ENCODE data around the gene LMTK2.

The LMTK2 gene

GRCh38 chr7:98240961-98241673 lies 134.5 kb downstream of the LMTK2 start:
- no peak for DNase-seq

DNA sequence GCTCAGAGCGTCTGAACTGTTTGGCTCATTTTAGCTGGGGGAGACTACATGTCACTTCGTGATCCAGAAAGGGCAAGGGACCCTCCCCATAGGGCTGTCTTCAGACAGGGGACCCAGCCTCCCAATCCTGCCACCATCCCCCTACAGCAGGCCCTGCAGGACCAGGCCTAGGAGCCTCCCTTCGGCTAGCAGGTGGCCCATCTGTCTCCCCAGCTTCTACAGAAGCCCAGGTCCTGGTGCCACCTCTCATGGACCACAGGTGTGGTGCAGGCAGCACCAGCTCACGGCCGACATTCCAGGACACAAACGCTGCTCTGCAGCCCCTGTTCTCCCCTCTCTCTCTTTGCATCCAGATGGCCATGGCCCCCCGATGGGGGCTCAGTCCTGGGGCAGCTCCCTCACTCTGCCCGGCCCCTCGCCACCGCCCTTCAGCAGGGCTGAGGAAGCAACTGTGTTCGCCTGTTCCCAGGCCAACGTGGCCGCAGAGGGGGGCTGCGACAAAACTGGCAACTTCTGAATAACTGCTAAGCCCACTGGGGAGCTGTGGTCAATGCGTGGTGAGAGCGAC lies 135.1 kb downstream of the LMTK2 start:
- no peak for DNase-seq

DNA sequence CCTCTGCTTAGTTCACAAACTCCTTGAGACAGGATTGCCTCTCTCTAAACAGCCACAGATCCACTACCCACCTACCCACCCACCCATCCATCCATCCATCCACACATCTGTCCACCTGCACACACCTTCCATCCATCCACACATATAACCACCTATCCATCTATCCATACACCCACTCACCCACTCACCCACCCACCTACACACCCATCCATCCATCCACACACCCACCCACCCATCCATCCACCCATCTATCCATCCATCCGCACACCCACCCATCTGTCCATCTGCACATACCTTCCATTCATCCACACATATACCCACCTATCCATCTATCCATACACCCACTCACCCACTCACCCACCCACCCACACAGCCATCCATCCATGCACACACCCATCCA lies 135.7 kb downstream of the LMTK2 start:
- no peak for DNase-seq

GRCh38 chr7:98242934-98243333 lies 136.3 kb downstream of the LMTK2 start:
- no peak for DNase-seq

DNA sequence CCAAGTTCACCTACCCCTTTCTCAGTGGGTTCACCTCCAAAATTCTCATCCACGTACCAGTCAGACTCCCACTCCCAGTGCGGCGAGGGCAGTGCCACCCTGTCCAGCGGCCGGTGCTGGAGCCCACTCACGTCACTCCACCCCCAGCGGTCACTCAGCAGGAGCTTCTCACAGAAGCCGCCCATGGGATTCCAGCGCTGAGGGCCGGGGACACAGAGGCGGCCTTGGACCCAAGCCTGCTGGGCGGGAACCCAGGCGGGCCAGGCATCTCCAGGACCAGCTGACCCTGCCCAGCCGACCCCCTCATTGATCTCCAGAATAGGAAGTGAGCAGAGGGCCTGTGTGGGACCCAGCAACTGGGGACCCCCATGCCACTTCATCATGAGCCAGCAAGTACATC lies 138.2 kb downstream of the LMTK2 start:
- DNase-seq: no peak

DNA sequence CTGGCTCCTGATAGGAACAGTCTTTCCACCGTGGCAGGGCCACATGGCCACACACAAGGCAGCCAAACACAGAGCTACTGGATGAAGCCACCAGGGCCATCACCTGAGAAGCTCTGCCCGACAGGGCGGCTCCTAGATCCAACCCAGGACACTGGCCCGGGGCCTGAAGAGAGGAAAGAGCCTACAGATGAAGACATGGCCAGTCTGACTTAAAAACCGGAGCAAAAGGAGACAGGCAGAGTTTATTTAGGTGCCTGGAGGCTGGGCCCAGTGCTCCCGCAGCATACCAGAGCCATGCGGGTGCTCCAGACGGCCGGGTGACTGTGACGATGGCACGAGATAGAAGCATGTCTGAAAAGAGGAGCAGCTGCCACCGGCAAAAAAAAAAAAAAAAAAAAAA lies 141.5 kb downstream of the LMTK2 start:
- DNase-seq: no peak

GRCh38 chr7:98249106-98249505 lies 142.4 kb downstream of the LMTK2 start:
- no peak for DNase-seq

GRCh38 chr7:98250789-98251188 lies 144.1 kb downstream of the LMTK2 start:
- peak; percentile 28 for DNase-seq

- no peak for DNase-seq
Measured at GRCh38 chr7:98251231-98251600, 144.6 kb downstream of the LMTK2 start.

GRCh38 chr7:98251601-98252424 lies 145.2 kb downstream of the LMTK2 start, which contains the start of gene TECPR1:
Gene TECPR1, minus strand, starts transcription at chr7:98252232. Its CDS starts 6,086 bp downstream, at chr7:98246146.
- DNase-seq: peak; percentile 88

DNA sequence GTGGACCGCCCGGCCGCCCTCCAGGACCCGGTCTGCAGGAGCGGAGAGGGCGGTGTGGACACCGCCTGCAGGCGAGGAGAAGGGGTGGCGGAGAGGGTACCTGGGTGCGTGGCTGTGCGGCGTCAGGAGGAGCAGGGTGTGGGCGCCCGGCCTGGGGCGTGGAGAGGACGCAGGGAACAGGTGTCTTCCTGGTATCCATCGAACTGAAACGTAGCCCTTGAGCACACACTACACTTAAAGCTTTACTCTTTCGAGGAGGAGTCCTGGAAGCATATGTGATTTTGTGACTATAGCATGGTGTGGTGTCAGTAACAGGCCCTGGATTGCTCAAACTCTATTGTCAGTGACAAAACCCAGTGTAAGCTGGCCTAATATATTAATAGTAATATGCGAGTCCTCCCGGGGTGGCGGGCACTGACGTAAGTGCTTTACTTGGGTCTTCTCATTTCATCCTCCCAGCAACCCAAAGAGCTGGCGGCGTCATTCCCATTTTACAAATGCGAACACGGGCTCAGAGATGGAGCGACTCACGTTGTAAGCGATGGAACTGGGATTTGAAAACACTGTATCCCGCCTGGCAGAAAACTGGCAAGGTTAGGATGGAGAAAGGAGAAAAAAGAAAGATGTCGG lies 145.9 kb downstream of the LMTK2 start:
- no peak for DNase-seq

DNA sequence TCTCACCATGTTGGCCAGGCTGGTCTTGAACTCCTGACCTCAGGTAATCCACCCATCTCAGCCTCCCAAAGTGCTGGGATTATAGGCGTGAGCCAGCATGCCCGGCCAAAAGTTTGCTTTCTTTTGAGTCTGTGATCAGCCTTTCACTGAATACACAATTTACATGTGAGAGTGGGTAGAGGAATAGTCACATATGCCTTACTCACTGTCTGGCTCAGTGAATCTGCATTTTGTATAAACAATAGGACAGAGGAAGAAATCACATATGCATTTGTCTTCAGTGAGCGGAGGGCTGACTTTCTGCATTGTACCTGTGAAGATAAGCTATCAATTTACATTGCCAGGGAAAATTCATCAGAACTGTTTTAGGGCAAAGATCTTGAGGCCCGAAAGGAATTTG lies 147.9 kb downstream of the LMTK2 start:
- DNase-seq: no peak

GRCh38 chr7:98254951-98255610 lies 148.4 kb downstream of the LMTK2 start:
- no peak for DNase-seq

DNA sequence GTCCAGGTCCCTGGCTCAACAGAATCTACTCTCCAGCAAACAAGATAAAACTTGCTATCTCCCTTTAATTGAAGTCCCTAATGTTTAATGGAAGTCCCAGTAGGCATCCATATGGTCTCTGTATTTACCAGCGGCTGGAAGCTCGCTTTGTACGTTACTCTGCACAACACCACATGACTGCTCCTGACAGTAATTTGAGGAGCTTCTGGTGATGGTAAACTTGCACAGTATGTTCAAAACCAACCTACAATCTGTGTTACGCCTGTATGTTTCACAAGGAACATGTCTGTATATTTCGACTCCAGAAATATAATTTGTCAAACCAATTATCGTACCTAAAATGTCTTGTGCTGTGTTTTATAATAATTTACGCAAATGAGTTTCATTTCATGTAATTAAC lies 149.8 kb downstream of the LMTK2 start:
- no peak for DNase-seq

- DNase-seq: no peak
Measured at GRCh38 chr7:98257701-98258100, 151.0 kb downstream of the LMTK2 start.
